ENCODE data around the gene OAS1. TPM values are rescaled to one million over a fixed set of nuclear protein-coding genes. Genes with fewer than 3 reads are reported as not detected.

OAS1 gene
- total RNA-seq, 2 donors from 2014 or later, result 8.2 to 14.2 TPM

DNA sequence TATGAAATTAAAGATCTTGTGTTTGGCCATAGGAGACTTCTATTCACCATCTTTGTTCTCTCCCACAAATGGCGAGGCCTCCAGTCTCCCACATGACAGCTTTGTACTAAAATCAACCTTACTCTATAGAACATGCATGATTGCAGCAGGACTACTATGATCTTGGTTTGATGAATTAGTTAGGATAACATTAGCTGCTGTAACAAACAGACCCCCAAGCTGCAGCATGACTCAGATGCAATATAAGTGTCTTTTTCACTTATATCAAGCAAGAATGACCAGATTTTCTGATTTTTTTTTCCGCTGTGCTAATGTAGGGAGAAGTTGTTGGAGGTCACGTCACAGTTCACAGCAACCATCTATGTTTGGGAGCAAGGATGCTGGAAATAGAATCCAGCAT, 20.7 kb downstream of the OAS1 start:
- DNase-seq (ENCODE audit: low spot score), result no peak
- Histone ChIP-seq H3K4me3 (no peak overlapping the region), H3K4me1 (replicated peaks) (peaks cover 3% of the 10 kb centered on the region), H3K27me3 (replicated peaks; ENCODE audit: insufficient read depth) (no peaks in the 10 kb centered on the region), H3K9me3 (no peaks in the 10 kb centered on the region), H3K36me3 (no peaks in the 10 kb centered on the region), H3K27ac (no peak overlapping the region)
- WGBS, result 61% methylated on average over 3 of the region's 3 CpGs
- intact Hi-C loops (cut with DNase I), result no loop called here
- TF ChIP-seq, protein P1, sequence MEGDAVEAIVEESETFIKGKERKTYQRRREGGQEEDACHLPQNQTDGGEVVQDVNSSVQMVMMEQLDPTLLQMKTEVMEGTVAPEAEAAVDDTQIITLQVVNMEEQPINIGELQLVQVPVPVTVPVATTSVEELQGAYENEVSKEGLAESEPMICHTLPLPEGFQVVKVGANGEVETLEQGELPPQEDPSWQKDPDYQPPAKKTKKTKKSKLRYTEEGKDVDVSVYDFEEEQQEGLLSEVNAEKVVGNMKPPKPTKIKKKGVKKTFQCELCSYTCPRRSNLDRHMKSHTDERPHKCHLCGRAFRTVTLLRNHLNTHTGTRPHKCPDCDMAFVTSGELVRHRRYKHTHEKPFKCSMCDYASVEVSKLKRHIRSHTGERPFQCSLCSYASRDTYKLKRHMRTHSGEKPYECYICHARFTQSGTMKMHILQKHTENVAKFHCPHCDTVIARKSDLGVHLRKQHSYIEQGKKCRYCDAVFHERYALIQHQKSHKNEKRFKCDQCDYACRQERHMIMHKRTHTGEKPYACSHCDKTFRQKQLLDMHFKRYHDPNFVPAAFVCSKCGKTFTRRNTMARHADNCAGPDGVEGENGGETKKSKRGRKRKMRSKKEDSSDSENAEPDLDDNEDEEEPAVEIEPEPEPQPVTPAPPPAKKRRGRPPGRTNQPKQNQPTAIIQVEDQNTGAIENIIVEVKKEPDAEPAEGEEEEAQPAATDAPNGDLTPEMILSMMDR (IDR thresholded peaks at IDR 0.05), result no peak
- no peak for TF ChIP-seq POLR2A (IDR thresholded peaks at IDR 0.05)
- no peak for TF ChIP-seq POLR2AphosphoS5 (IDR thresholded peaks at IDR 0.05)

DNA sequence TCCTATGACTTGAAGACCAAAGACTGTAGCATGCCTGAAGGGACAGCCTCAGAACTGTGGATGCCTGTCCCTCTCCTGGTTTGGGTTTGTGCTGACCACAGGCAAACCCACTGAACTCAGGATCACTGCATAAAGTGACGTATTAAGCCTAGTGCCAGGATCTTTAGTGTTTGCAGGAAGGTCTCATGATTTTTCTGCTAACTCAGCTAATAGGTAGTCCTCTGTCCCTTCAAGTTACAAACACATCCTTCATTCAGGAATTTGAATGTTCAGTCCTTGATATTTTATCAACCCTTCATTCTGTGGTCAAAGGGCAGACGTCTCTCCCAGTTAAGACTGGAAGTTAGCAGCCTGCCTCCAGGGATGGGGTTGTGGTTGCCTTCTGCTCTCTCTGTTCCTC, 21.2 kb downstream of the OAS1 start:
- TF ChIP-seq, protein P1 (IDR thresholded peaks at IDR 0.05), result no peak
- TF ChIP-seq POLR2A (IDR thresholded peaks at IDR 0.05) (no peak), POLR2AphosphoS5 (IDR thresholded peaks at IDR 0.05) (no peak)
- 50% methylated on average over 2 of the region's 2 CpGs for WGBS
- intact Hi-C loops (cut with DNase I), result no loop called here
- H3K9me3 ChIP-seq, result no peaks in the 10 kb centered on the region
- no peak overlapping the region for H3K4me3 ChIP-seq
- peaks cover 5% of the 10 kb centered on the region for H3K4me1 ChIP-seq (replicated peaks)
- DNase-seq (ENCODE audit: low spot score), result no peak
- no peak overlapping the region for H3K27ac ChIP-seq
- no peaks in the 10 kb centered on the region for H3K36me3 ChIP-seq
- no peaks in the 10 kb centered on the region for H3K27me3 ChIP-seq (replicated peaks; ENCODE audit: insufficient read depth)

DNA sequence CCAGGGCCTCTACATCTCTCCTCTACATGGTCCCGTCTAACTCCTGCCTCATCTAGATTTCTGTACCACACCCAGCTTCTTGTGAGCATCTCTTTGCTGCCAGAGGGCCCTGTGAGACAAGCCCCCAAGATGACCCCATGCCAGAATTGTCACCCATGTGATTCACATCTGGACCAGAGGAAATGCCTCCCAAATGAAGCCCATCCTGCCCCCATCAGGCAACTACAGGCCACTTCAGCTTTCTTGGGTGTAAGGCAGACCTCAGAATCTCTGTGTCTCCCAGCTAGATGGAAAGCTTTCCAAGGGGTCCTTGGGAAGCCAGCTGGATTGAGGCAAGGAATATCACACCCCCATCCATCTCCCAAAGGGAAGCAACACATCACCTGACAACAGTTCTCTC, 22.2 kb downstream of the OAS1 start:
- H3K4me1 ChIP-seq (replicated peaks), result peaks cover 5% of the 10 kb centered on the region
- H3K27me3 ChIP-seq (replicated peaks; ENCODE audit: insufficient read depth), result no peaks in the 10 kb centered on the region
- no peaks in the 10 kb centered on the region for H3K36me3 ChIP-seq
- H3K4me3 ChIP-seq, result no peak overlapping the region
- H3K27ac ChIP-seq, result no peak overlapping the region
- intact Hi-C loops (cut with DNase I), result no loop called here
- DNase-seq (ENCODE audit: low spot score), result no peak
- no peaks in the 10 kb centered on the region for H3K9me3 ChIP-seq
- 88% methylated on average over 1 of the region's 1 CpG for WGBS
- TF ChIP-seq POLR2A (IDR thresholded peaks at IDR 0.05), result no peak
- no peak for TF ChIP-seq POLR2AphosphoS5 (IDR thresholded peaks at IDR 0.05)
- TF ChIP-seq, protein P1 (IDR thresholded peaks at IDR 0.05), result no peak

DNA sequence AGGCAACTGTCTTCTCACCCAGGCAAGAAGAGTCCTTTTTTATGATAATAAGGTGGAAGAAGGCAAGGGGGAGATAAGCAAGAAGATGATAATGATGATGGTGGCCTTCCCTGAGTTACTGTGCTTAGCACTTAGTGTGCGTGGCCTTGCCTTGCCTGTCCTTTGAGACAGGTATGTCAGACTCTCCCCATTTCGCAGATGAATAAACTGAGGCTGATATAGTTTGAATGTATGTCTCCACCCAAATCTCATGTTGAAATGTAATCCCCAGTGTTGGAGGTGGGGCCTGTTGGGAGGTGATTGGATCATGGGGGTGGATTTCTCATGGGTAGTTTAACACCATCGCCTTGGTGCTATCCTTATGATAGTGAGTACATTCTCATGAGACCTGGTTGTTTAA, 23.0 kb downstream of the OAS1 start:
- H3K9me3 ChIP-seq, result no peaks in the 10 kb centered on the region
- no peak overlapping the region for H3K27ac ChIP-seq
- H3K4me3 ChIP-seq, result no peak overlapping the region
- no peaks in the 10 kb centered on the region for H3K36me3 ChIP-seq
- intact Hi-C loops (cut with DNase I), result no loop called here
- WGBS, result 93% methylated on average over 3 of the region's 3 CpGs
- DNase-seq (ENCODE audit: low spot score), result no peak
- TF ChIP-seq POLR2AphosphoS5 (IDR thresholded peaks at IDR 0.05), result no peak
- TF ChIP-seq, protein P1 (IDR thresholded peaks at IDR 0.05), result no peak
- TF ChIP-seq POLR2A (IDR thresholded peaks at IDR 0.05), result no peak
- H3K27me3 ChIP-seq (replicated peaks; ENCODE audit: insufficient read depth), result no peaks in the 10 kb centered on the region
- peaks cover 5% of the 10 kb centered on the region for H3K4me1 ChIP-seq (replicated peaks)

DNA sequence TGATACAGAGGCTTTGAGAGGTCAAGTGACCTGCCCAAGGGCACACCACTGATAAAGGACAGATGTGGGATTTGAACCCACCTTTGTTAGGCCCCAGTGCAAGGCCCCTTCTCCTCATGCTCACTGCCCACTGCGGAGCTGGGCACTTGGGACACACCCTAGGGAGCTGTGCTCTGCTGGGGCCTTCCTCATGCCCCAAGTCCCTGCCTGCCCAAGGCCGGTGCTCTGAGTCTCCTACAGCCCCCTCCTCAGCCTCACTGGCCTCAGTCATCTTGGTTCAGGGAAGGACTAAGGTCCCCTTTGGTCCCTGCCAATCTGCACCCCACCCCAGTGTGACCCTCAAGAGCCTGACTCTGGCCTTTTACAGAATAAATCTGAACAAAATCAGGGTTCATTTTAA, 23.6 kb downstream of the OAS1 start:
- Histone ChIP-seq H3K4me1 (replicated peaks) (peaks cover 5% of the 10 kb centered on the region), H3K9me3 (no peaks in the 10 kb centered on the region), H3K36me3 (no peaks in the 10 kb centered on the region), H3K4me3 (no peak overlapping the region), H3K27me3 (replicated peaks; ENCODE audit: insufficient read depth) (no peaks in the 10 kb centered on the region), H3K27ac (no peak overlapping the region)
- no peak for DNase-seq (ENCODE audit: low spot score)
- WGBS, result 95% methylated on average over 2 of the region's 2 CpGs
- no peak for TF ChIP-seq POLR2AphosphoS5 (IDR thresholded peaks at IDR 0.05)
- TF ChIP-seq, protein P1 (IDR thresholded peaks at IDR 0.05), result no peak
- no peak for TF ChIP-seq POLR2A (IDR thresholded peaks at IDR 0.05)
- intact Hi-C loops (cut with DNase I), result no loop called here
